ENCODE results near the gene C1orf50. TPM values are rescaled to one million over a fixed set of nuclear protein-coding genes. Genes with fewer than 3 reads are reported as not detected.

C1orf50 gene
- total RNA-seq, 2 experiments from 2014 or later = 4.7 to 5.2 TPM

DNA sequence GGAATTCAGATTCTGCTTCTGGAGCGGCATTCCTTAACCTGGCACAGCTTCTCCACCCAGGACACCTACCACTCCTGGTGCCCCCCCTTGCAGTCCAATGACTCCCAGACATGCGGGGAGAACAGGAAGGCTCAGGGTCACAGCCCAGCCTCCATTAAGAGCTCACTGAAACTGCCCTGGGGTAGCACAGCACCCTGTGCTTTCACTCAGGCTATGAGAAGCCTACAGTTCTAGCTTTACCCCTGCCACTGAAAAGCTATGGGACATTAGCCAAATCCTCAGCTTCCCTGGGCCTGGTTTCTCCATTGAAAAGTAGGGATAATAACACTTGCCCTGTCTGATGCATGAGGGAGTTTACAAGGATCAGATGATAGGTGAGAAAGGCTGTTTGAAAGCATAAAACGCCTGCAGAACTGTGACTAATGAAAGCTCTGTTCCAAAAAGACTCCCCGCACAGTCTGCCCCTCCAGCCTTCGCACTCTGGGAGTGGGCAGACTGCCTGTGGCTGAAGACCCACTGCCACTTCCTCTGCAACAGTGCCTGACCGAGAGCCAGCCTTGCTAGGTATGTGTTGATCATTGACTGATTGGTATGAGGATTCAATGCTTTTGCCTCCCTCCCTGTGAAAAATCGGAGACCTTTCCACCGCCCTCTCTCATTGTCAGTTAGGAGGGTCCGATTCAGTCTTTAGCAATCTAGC is 24.3 kb upstream of the C1orf50 start:
- H3K9me3 Mint-ChIP-seq = no peaks in the 10 kb centered on the region
- ATAC-seq (no peak), DNase-seq (no peak)
- TF ChIP-seq, protein P1, sequence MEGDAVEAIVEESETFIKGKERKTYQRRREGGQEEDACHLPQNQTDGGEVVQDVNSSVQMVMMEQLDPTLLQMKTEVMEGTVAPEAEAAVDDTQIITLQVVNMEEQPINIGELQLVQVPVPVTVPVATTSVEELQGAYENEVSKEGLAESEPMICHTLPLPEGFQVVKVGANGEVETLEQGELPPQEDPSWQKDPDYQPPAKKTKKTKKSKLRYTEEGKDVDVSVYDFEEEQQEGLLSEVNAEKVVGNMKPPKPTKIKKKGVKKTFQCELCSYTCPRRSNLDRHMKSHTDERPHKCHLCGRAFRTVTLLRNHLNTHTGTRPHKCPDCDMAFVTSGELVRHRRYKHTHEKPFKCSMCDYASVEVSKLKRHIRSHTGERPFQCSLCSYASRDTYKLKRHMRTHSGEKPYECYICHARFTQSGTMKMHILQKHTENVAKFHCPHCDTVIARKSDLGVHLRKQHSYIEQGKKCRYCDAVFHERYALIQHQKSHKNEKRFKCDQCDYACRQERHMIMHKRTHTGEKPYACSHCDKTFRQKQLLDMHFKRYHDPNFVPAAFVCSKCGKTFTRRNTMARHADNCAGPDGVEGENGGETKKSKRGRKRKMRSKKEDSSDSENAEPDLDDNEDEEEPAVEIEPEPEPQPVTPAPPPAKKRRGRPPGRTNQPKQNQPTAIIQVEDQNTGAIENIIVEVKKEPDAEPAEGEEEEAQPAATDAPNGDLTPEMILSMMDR (IDR thresholded peaks at IDR 0.05) = no peak
- no peaks in the 10 kb centered on the region for H3K36me3 Mint-ChIP-seq (ENCODE audit: low read depth)
- H3K4me3 Mint-ChIP-seq = no peak overlapping the region
- POLR2A ChIA-PET = no interaction called here
- no peaks in the 10 kb centered on the region for H3K27me3 Mint-ChIP-seq
- no peak overlapping the region for H3K27ac Mint-ChIP-seq
- CTCF ChIA-PET = interaction anchor here (0.8 to 1.2 kb wide), 2 partner anchors 12 to 164 kb away, joined by 3 read pairs; no protein-coding TSS in a partner anchor
- no peaks in the 10 kb centered on the region for H3K4me1 Mint-ChIP-seq (ENCODE audit: low read depth)
- intact Hi-C loops (cut with micrococcal nuclease) = no loop called here

GRCh38 chr1:42743317-42744147 is 23.5 kb upstream of the C1orf50 start:
- TF ChIP-seq, protein P1 (IDR thresholded peaks at IDR 0.05) = no peak
- CTCF ChIA-PET = interaction anchor here (0.7 to 1.2 kb wide), 2 partner anchors 11 to 165 kb away, joined by 3 read pairs; no protein-coding TSS in a partner anchor
- Mint-ChIP-seq H3K36me3 (ENCODE audit: low read depth) (no peaks in the 10 kb centered on the region), H3K4me3 (no peak overlapping the region), H3K9me3 (no peaks in the 10 kb centered on the region), H3K27me3 (no peaks in the 10 kb centered on the region), H3K27ac (no peak overlapping the region), H3K4me1 (ENCODE audit: low read depth) (no peaks in the 10 kb centered on the region)
- no peak for DNase-seq
- POLR2A ChIA-PET = interaction anchor here (0.6 kb wide), 1 partner anchor 26 kb away, joined by 3 read pairs; no protein-coding TSS in a partner anchor
- intact Hi-C loops (cut with micrococcal nuclease) = no loop called here
- no peak for ATAC-seq

GRCh38 chr1:42744148-42744413 is 23.0 kb upstream of the C1orf50 start:
- DNase-seq (no peak), ATAC-seq (no peak)
- intact Hi-C loops (cut with micrococcal nuclease) = no loop called here
- ChIA-PET POLR2A (interaction anchor here (0.6 kb wide), 1 partner anchor 27 kb away, joined by 3 read pairs; no protein-coding TSS in a partner anchor), CTCF (interaction anchor here (0.7 kb wide), 1 partner anchor 10 kb away, joined by 3 read pairs; no protein-coding TSS in a partner anchor)
- TF ChIP-seq, protein P1 (IDR thresholded peaks at IDR 0.05) = no peak
- Mint-ChIP-seq H3K4me3 (no peak overlapping the region), H3K4me1 (ENCODE audit: low read depth) (no peaks in the 10 kb centered on the region), H3K27me3 (no peaks in the 10 kb centered on the region), H3K27ac (no peak overlapping the region), H3K36me3 (ENCODE audit: low read depth) (no peaks in the 10 kb centered on the region), H3K9me3 (no peaks in the 10 kb centered on the region)

GRCh38 chr1:42745851-42746250 is 21.2 kb upstream of the C1orf50 start:
- Mint-ChIP-seq H3K36me3 (ENCODE audit: low read depth) (peaks cover 11% of the 10 kb centered on the region), H3K9me3 (no peaks in the 10 kb centered on the region), H3K4me3 (no peak overlapping the region), H3K4me1 (ENCODE audit: low read depth) (no peaks in the 10 kb centered on the region), H3K27me3 (no peaks in the 10 kb centered on the region), H3K27ac (no peak overlapping the region)
- POLR2A ChIA-PET = interaction anchor here (0.5 to 0.6 kb wide), 2 partner anchors 121 kb away, joined by 3 to 4 read pairs; no protein-coding TSS in a partner anchor
- TF ChIP-seq, protein P1 (IDR thresholded peaks at IDR 0.05) = no peak
- no peak for DNase-seq
- intact Hi-C loops (cut with micrococcal nuclease) = loop anchor here (5.0 kb wide), 1 partner anchor 169 kb away; no protein-coding TSS in a partner anchor
- CTCF ChIA-PET = interaction anchor here (1.3 to 2.5 kb wide), 3 partner anchors 11 to 168 kb away, joined by 3 to 7 read pairs (median 5); no protein-coding TSS in a partner anchor
- no peak for ATAC-seq
